GM23338 (cell line): ENCODE measurements around the gene IMPDH1. TPM values are rescaled to one million over a fixed set of nuclear protein-coding genes. Genes with fewer than 3 reads are reported as not detected.

ENCODE experiments used
- ATAC-seq: fragments of 200-7000 bp; cut with Tn5 transposase; 3 replicates; pipeline ENCODE4 v1.9.1; 2020
- DNase-seq: peaks from one replicate; pipeline ENCODE4 v3.0.0-alpha.2; 2015; ENCODE audit warnings: low spot score
- H2AFZ ChIP-seq: fragments of 200-600 bp; sonication (generic); 2 replicates; pipeline ENCODE4 v1.8.0; 2016; ENCODE audit warnings: antibody characterized with exemption, mild to moderate bottlenecking, moderate library complexity
- H3F3A ChIP-seq: fragments of 200-600 bp; sonication (generic); replicated peaks from 2 replicates; pipeline ENCODE4 v1.8.0; 2017; ENCODE audit warnings: antibody characterized with exemption, mixed run types, low read depth
- H3K27ac ChIP-seq: fragments of 200-600 bp; sonication (generic); 2 replicates; pipeline ENCODE4 v1.6.1; 2016; ENCODE audit warnings: low read depth
- H3K27me3 ChIP-seq: fragments of 200-600 bp; sonication (generic); 2 replicates; pipeline ENCODE4 v1.8.0; 2016; ENCODE audit warnings: mild to moderate bottlenecking, mixed run types, moderate library complexity; ENCODE audit not compliant: insufficient read depth
- H3K36me3 ChIP-seq: fragments of 200-600 bp; sonication (generic); 2 replicates; pipeline ENCODE4 v1.8.0; 2016; ENCODE audit warnings: mild to moderate bottlenecking; ENCODE audit not compliant: insufficient read depth
- H3K4me1 ChIP-seq: fragments of 200-600 bp; sonication (generic); 2 replicates; pipeline ENCODE4 v1.8.0; 2016; ENCODE audit warnings: mild to moderate bottlenecking, moderate library complexity; ENCODE audit not compliant: insufficient read depth
- H3K4me2 ChIP-seq: fragments of 200-600 bp; sonication (generic); 2 replicates; pipeline ENCODE4 v1.7.1; 2017; ENCODE audit warnings: mixed run types
- H3K4me3 ChIP-seq: fragments of 200-600 bp; sonication (generic); 2 replicates; pipeline ENCODE4 v1.6.1; 2016; ENCODE audit warnings: mixed run types
- H3K79me2 ChIP-seq: fragments of 200-600 bp; sonication (generic); replicated peaks from 2 replicates; pipeline ENCODE4 v1.8.0; 2017; ENCODE audit warnings: mild to moderate bottlenecking; ENCODE audit not compliant: insufficient read depth
- H3K9me2 ChIP-seq: fragments of 200-600 bp; sonication (generic); 2 replicates; pipeline ENCODE4 v1.8.0; 2017; ENCODE audit not compliant: insufficient read depth
- H4K20me1 ChIP-seq: fragments of 200-600 bp; sonication (generic); replicated peaks from 2 replicates; pipeline ENCODE4 v1.8.0; 2017; ENCODE audit warnings: mild to moderate bottlenecking; ENCODE audit not compliant: insufficient read depth
- H3K27ac Mint-ChIP-seq: 2 replicates; pipeline ENCODE4 v1.8.0; 2020; ENCODE audit warnings: inconsistent platforms, mild to moderate bottlenecking, moderate library complexity, mixed read lengths
- H3K27me3 Mint-ChIP-seq: 3 replicates; pipeline ENCODE4 v1.8.0; 2022; ENCODE audit warnings: low read depth, mild to moderate bottlenecking, moderate library complexity, mixed read lengths, inconsistent platforms; ENCODE audit not compliant: insufficient read depth, poor library complexity
- H3K36me3 Mint-ChIP-seq: 3 replicates; pipeline ENCODE4 v1.8.0; 2021; ENCODE audit warnings: low read depth, mild to moderate bottlenecking, inconsistent platforms, moderate library complexity, mixed read lengths
- H3K4me1 Mint-ChIP-seq: 3 replicates; pipeline ENCODE4 v1.8.0; 2020; ENCODE audit warnings: mild to moderate bottlenecking, inconsistent platforms, mixed read lengths
- H3K4me3 Mint-ChIP-seq: 3 replicates; pipeline ENCODE4 v1.8.0; 2021; ENCODE audit warnings: moderate library complexity, mild to moderate bottlenecking, inconsistent platforms, mixed read lengths
- H3K9me3 Mint-ChIP-seq: 3 replicates; pipeline ENCODE4 v1.8.0; 2020; ENCODE audit warnings: moderate library complexity, mild to moderate bottlenecking, inconsistent platforms, mixed read lengths
- CREB1 ChIP-seq: fragments of 250-450 bp; sonication (Bioruptor Pico); IDR thresholded peaks from 2 replicates; pipeline ENCODE4 v1.5.0; 2020; ENCODE audit warnings: low read depth, mild to moderate bottlenecking, moderate library complexity
- CTCF ChIP-seq, 2 experiments: fragments of 200-600 bp in 1 of 2; sonication (generic) in 1 of 2; conservative IDR thresholded peaks; 2 replicates each; pipeline versions ENCODE4 v1.5.1 to v1.6.1; 2016 to 2017; ENCODE audit warnings: antibody characterized with exemption in 2 of 2, low read depth in 2 of 2, mild to moderate bottlenecking in 2 of 2, moderate library complexity in 1 of 2
- ETS1 ChIP-seq: IDR thresholded peaks from 2 replicates; pipeline ENCODE4 v1.6.1; 2016; ENCODE audit warnings: antibody characterized with exemption
- EZH2 ChIP-seq: fragments of 200-600 bp; sonication (generic); IDR thresholded peaks from one replicate; pipeline ENCODE4 v1.8.0; 2017; ENCODE audit warnings: antibody characterized with exemption, mild to moderate bottlenecking, low read depth; ENCODE audit not compliant: unreplicated experiment
- EZH2phosphoT487 ChIP-seq: fragments of 200-600 bp; sonication (generic); IDR thresholded peaks from one replicate; pipeline ENCODE4 v1.8.1; 2018; ENCODE audit warnings: antibody characterized with exemption; ENCODE audit not compliant: unreplicated experiment
- JUNB ChIP-seq: IDR thresholded peaks from one replicate; pipeline ENCODE4 v1.6.1; 2016; ENCODE audit warnings: antibody characterized with exemption; ENCODE audit not compliant: unreplicated experiment
- NANOG ChIP-seq: IDR thresholded peaks from 2 replicates; pipeline ENCODE4 v1.6.1; 2016; ENCODE audit warnings: antibody characterized with exemption, borderline replicate concordance
- POLR2AphosphoS5 ChIP-seq: IDR thresholded peaks from 2 replicates; pipeline ENCODE4 v1.6.1; 2016; ENCODE audit warnings: antibody characterized with exemption, low read depth
- REST ChIP-seq: IDR thresholded peaks from one replicate; pipeline ENCODE4 v1.6.1; 2018; ENCODE audit warnings: antibody characterized with exemption; ENCODE audit not compliant: unreplicated experiment
- STAT1 ChIP-seq: IDR thresholded peaks from one replicate; pipeline ENCODE4 v1.6.1; 2016; ENCODE audit warnings: antibody characterized with exemption; ENCODE audit not compliant: unreplicated experiment
- ZNF114 ChIP-seq: fragments of 250-450 bp; sonication (Bioruptor Pico); IDR thresholded peaks from 2 replicates; pipeline ENCODE4 v1.5.0; 2020; ENCODE audit warnings: mild to moderate bottlenecking, moderate library complexity
- ZNF331 ChIP-seq: fragments of 250-450 bp; sonication (Bioruptor Pico); IDR thresholded peaks from 2 replicates; pipeline ENCODE4 v1.5.0; 2020; ENCODE audit warnings: low read depth, mild to moderate bottlenecking, moderate library complexity
- ZNF462 ChIP-seq: fragments of 250-450 bp; sonication (Bioruptor Pico); IDR thresholded peaks from 2 replicates; pipeline ENCODE4 v1.5.0; 2020; ENCODE audit warnings: mild to moderate bottlenecking, moderate library complexity
- polyA plus RNA-seq: library from polyadenylated mRNA; unstranded; fragments of >200 nt; fragmentation: Nextera tagmentation; extraction: Ambion mirVana; gene quantifications from 2 replicates; pipeline ENCODE4 v1.2.1, GENCODE V29; 2016
- total RNA-seq: library from RNA; depleted of rRNA; stranded (reverse); fragments of >200 nt; shearing (Covaris generic); gene quantifications from 2 replicates; pipeline ENCODE4 v1.2.3, GENCODE V29; 2014

IMPDH1 gene
- total and polyA plus RNA-seq, 2 experiments from 2014 or later, result 16.4 to 48.3 TPM

GRCh38 chr7:128404886-128405470 lies 4.8 kb downstream of the IMPDH1 start:
- Mint-ChIP-seq H3K9me3 (no peaks in the 10 kb centered on the region), H3K27ac (no peak overlapping the region), H3K4me3 (peak overlapping the region; percentile 74), H3K4me1 (peaks cover 41% of the 10 kb centered on the region), H3K27me3 (peaks cover 48% of the 10 kb centered on the region), H3K36me3 (peaks cover 5% of the 10 kb centered on the region; the same call in 1 of the 3 replicates)
- Histone ChIP-seq H3K79me2 (no peaks in the 10 kb centered on the region), H3K27ac (no peak overlapping the region), H2AFZ (peak overlapping the region; percentile 43; the same call in 1 of the 2 replicates), H3K4me3 (peak overlapping the region; percentile 67), H3K27me3 (peaks cover 59% of the 10 kb centered on the region), H3K36me3 (no peaks in the 10 kb centered on the region), H3K9me2 (no peaks in the 10 kb centered on the region), H3K4me1 (peaks cover 30% of the 10 kb centered on the region), H3K4me2 (peak overlapping the region; percentile 80), H4K20me1 (no peaks in the 10 kb centered on the region; the same call in 1 of the 2 replicates), H3F3A (peaks cover 4% of the 10 kb centered on the region; the same call in 1 of the 2 replicates)
- no peak for DNase-seq
- TF ChIP-seq ETS1 (no peak), EZH2 (no peak), STAT1 (no peak), ZNF114 (CRISPR knock-in tag) (no peak), ZNF462 (CRISPR knock-in tag) (no peak), REST (no peak), ZNF331 (CRISPR knock-in tag) (no peak), CREB1 (CRISPR knock-in tag) (no peak), NANOG (no peak), POLR2AphosphoS5 (no peak), CTCF (conservative IDR thresholded peaks at IDR 0.05; ENCODE audit: low read depth in 2 of 2) (no peak; a peak in 1 of 4 replicates), EZH2phosphoT487 (no peak), JUNB (no peak)
- ATAC-seq, result no peak
